ENCODE data around the gene SLC30A2.

The SLC30A2 gene

GRCh38 chr1:26044971-26045721 is 772 bp downstream of the SLC30A2 start:
- Mint-ChIP-seq H3K27ac (ENCODE audit: low read depth) (no peak overlapping the region), H3K9me3 (no peaks in the 10 kb centered on the region), H3K27me3 (peaks cover 76% of the 10 kb centered on the region), H3K4me1 (no peaks in the 10 kb centered on the region), H3K4me3 (no peak overlapping the region), H3K36me3 (ENCODE audit: insufficient read depth) (peaks cover 2% of the 10 kb centered on the region)
- DNase-seq (ENCODE audit: low spot score in 2 of 2) (no peak), ATAC-seq (replicated peaks; ENCODE audit: extremely low read depth, poor library complexity, severe bottlenecking) (no peak)

GRCh38 chr1:26044414-26044813 is 1.5 kb downstream of the SLC30A2 start:
- DNase-seq (ENCODE audit: low spot score in 2 of 2) (no peak), ATAC-seq (replicated peaks; ENCODE audit: extremely low read depth, poor library complexity, severe bottlenecking) (no peak)
- H3K27me3 Mint-ChIP-seq = peaks cover 69% of the 10 kb centered on the region

GRCh38 chr1:26043765-26044164 is 2.2 kb downstream of the SLC30A2 start:
- DNase-seq (ENCODE audit: low spot score in 2 of 2) (no peak), ATAC-seq (replicated peaks; ENCODE audit: extremely low read depth, poor library complexity, severe bottlenecking) (no peak)
- Mint-ChIP-seq H3K27ac (ENCODE audit: low read depth) (no peak overlapping the region), H3K9me3 (no peaks in the 10 kb centered on the region), H3K4me3 (no peak overlapping the region), H3K4me1 (no peaks in the 10 kb centered on the region), H3K27me3 (peaks cover 67% of the 10 kb centered on the region), H3K36me3 (ENCODE audit: insufficient read depth) (peaks cover 2% of the 10 kb centered on the region)

More at GRCh38 chr1:26044414-26044813, 1.5 kb downstream of the SLC30A2 start:
- H3K27ac Mint-ChIP-seq (ENCODE audit: low read depth) = no peak overlapping the region
- peaks cover 2% of the 10 kb centered on the region for H3K36me3 Mint-ChIP-seq (ENCODE audit: insufficient read depth)
- H3K4me1 Mint-ChIP-seq = no peaks in the 10 kb centered on the region
- H3K4me3 Mint-ChIP-seq = no peak overlapping the region
- H3K9me3 Mint-ChIP-seq = no peaks in the 10 kb centered on the region

- Mint-ChIP-seq H3K9me3 (no peaks in the 10 kb centered on the region), H3K4me3 (no peak overlapping the region), H3K27ac (ENCODE audit: low read depth) (no peak overlapping the region), H3K4me1 (no peaks in the 10 kb centered on the region), H3K36me3 (ENCODE audit: insufficient read depth) (peaks cover 2% of the 10 kb centered on the region), H3K27me3 (peaks cover 51% of the 10 kb centered on the region)
- no peak for DNase-seq (ENCODE audit: low spot score in 2 of 2)
- ATAC-seq (replicated peaks; ENCODE audit: extremely low read depth, poor library complexity, severe bottlenecking) = no peak
These were observed 3.9 kb downstream of the SLC30A2 start for GRCh38 chr1:26041978-26042377.

- Mint-ChIP-seq H3K4me3 (no peak overlapping the region), H3K36me3 (ENCODE audit: insufficient read depth) (peaks cover 2% of the 10 kb centered on the region), H3K4me1 (no peaks in the 10 kb centered on the region), H3K27me3 (peaks cover 45% of the 10 kb centered on the region), H3K9me3 (no peaks in the 10 kb centered on the region), H3K27ac (ENCODE audit: low read depth) (no peak overlapping the region)
- ATAC-seq (replicated peaks; ENCODE audit: extremely low read depth, poor library complexity, severe bottlenecking) = no peak
- DNase-seq (ENCODE audit: low spot score in 2 of 2) = no peak
These were observed 4.5 kb downstream of the SLC30A2 start for GRCh38 chr1:26041401-26041800.

GRCh38 chr1:26038904-26039303 is 7.0 kb downstream of the SLC30A2 start:
- peaks cover 19% of the 10 kb centered on the region for H3K4me1 Mint-ChIP-seq

GRCh38 chr1:26038477-26038876 is 7.4 kb downstream of the SLC30A2 start:
- Mint-ChIP-seq H3K27ac (ENCODE audit: low read depth) (no peak overlapping the region), H3K9me3 (no peaks in the 10 kb centered on the region), H3K36me3 (ENCODE audit: insufficient read depth) (peaks cover 2% of the 10 kb centered on the region), H3K27me3 (peaks cover 21% of the 10 kb centered on the region), H3K4me3 (no peak overlapping the region), H3K4me1 (peaks cover 19% of the 10 kb centered on the region)
- DNase-seq (ENCODE audit: low spot score in 2 of 2) = no peak
- ATAC-seq (replicated peaks; ENCODE audit: extremely low read depth, poor library complexity, severe bottlenecking) = no peak

More at GRCh38 chr1:26038904-26039303, 7.0 kb downstream of the SLC30A2 start:
- no peak for DNase-seq (ENCODE audit: low spot score in 2 of 2)
- no peak overlapping the region for H3K27ac Mint-ChIP-seq (ENCODE audit: low read depth)
- peaks cover 2% of the 10 kb centered on the region for H3K36me3 Mint-ChIP-seq (ENCODE audit: insufficient read depth)
- no peaks in the 10 kb centered on the region for H3K9me3 Mint-ChIP-seq
- no peak for ATAC-seq (replicated peaks; ENCODE audit: extremely low read depth, poor library complexity, severe bottlenecking)
- no peak overlapping the region for H3K4me3 Mint-ChIP-seq
- peaks cover 25% of the 10 kb centered on the region for H3K27me3 Mint-ChIP-seq

GRCh38 chr1:26037904-26038303 is 8.0 kb downstream of the SLC30A2 start:
- peaks cover 15% of the 10 kb centered on the region for H3K27me3 Mint-ChIP-seq
- DNase-seq (ENCODE audit: low spot score in 2 of 2) = no peak
- peaks cover 19% of the 10 kb centered on the region for H3K4me1 Mint-ChIP-seq

GRCh38 chr1:26036756-26037281 is 9.1 kb downstream of the SLC30A2 start:
- DNase-seq (ENCODE audit: low spot score in 2 of 2) (no peak), ATAC-seq (replicated peaks; ENCODE audit: extremely low read depth, poor library complexity, severe bottlenecking) (no peak)
- Mint-ChIP-seq H3K36me3 (ENCODE audit: insufficient read depth) (peaks cover 2% of the 10 kb centered on the region), H3K9me3 (no peaks in the 10 kb centered on the region), H3K27me3 (peaks cover 6% of the 10 kb centered on the region), H3K4me3 (no peak overlapping the region), H3K27ac (ENCODE audit: low read depth) (no peak overlapping the region), H3K4me1 (peaks cover 19% of the 10 kb centered on the region)

More at GRCh38 chr1:26037904-26038303, 8.0 kb downstream of the SLC30A2 start:
- no peak for ATAC-seq (replicated peaks; ENCODE audit: extremely low read depth, poor library complexity, severe bottlenecking)
- peaks cover 2% of the 10 kb centered on the region for H3K36me3 Mint-ChIP-seq (ENCODE audit: insufficient read depth)
- H3K4me3 Mint-ChIP-seq = no peak overlapping the region
- H3K9me3 Mint-ChIP-seq = no peaks in the 10 kb centered on the region
- H3K27ac Mint-ChIP-seq (ENCODE audit: low read depth) = no peak overlapping the region

- Mint-ChIP-seq H3K27me3 (peaks cover 9% of the 10 kb centered on the region), H3K4me3 (peak overlapping the region; percentile 95), H3K36me3 (ENCODE audit: insufficient read depth) (peaks cover 2% of the 10 kb centered on the region), H3K9me3 (no peaks in the 10 kb centered on the region), H3K4me1 (peaks cover 19% of the 10 kb centered on the region), H3K27ac (ENCODE audit: low read depth) (peak overlapping the region; percentile 90)
- ATAC-seq (replicated peaks; ENCODE audit: extremely low read depth, poor library complexity, severe bottlenecking) (peak; percentile 76), DNase-seq (ENCODE audit: low spot score in 2 of 2) (peak; percentile 58 to 84)
These were observed 9.8 kb downstream of the SLC30A2 start for GRCh38 chr1:26035959-26036755.

- Mint-ChIP-seq H3K4me3 (peak overlapping the region; percentile 95), H3K27me3 (peaks cover 16% of the 10 kb centered on the region), H3K36me3 (ENCODE audit: insufficient read depth) (no peaks in the 10 kb centered on the region), H3K4me1 (peaks cover 19% of the 10 kb centered on the region), H3K27ac (ENCODE audit: low read depth) (peak overlapping the region; percentile 90), H3K9me3 (no peaks in the 10 kb centered on the region)
- DNase-seq (ENCODE audit: low spot score in 2 of 2) (peak; percentile 77 to 85), ATAC-seq (replicated peaks; ENCODE audit: extremely low read depth, poor library complexity, severe bottlenecking) (peak; percentile 97)
These were observed 10.5 kb downstream of the SLC30A2 start for GRCh38 chr1:26035203-26035958.

- H3K4me3 Mint-ChIP-seq = peak overlapping the region; percentile 95
- DNase-seq (ENCODE audit: low spot score in 2 of 2) = no peak
- H3K4me1 Mint-ChIP-seq = peaks cover 19% of the 10 kb centered on the region
- H3K27ac Mint-ChIP-seq (ENCODE audit: low read depth) = no peak overlapping the region
- no peak for ATAC-seq (replicated peaks; ENCODE audit: extremely low read depth, poor library complexity, severe bottlenecking)
- H3K9me3 Mint-ChIP-seq = no peaks in the 10 kb centered on the region
- no peaks in the 10 kb centered on the region for H3K36me3 Mint-ChIP-seq (ENCODE audit: insufficient read depth)
- peaks cover 16% of the 10 kb centered on the region for H3K27me3 Mint-ChIP-seq
These were observed 11.3 kb downstream of the SLC30A2 start for GRCh38 chr1:26034504-26035202.
